HG03159 (cell line): ENCODE data around the gene VOPP1.
A peak's percentile ranks its signal among the peaks of the same experiment; 100 is the strongest.

Experiments
- ATAC-seq: cut with Tn5 transposase; IDR thresholded peaks from one replicate; pipeline ENCODE4 v1.9.1; 2021; ENCODE audit warnings: mild to moderate bottlenecking, moderate library complexity; ENCODE audit not compliant: unreplicated experiment

Gene VOPP1

DNA sequence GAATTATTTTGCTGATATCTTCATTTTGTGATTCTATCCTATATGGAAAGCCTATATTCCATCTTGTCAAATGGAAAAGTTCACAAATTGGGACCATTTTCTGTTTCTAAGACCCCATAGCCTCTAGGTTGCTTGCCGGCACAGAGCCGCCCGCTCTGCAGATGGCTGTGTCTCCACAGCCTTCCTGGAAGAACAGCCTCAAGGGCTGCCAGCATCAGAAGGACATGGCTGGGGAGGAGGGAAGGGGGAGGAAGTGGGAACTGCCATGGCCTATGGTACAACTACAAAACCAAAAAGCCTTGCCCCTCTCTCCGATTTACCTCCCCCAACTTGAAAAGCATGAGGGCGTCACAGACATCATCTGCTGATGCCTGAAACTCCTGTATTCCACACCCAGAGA lies 131.3 kb downstream of the VOPP1 start:
- ATAC-seq: no peak

DNA sequence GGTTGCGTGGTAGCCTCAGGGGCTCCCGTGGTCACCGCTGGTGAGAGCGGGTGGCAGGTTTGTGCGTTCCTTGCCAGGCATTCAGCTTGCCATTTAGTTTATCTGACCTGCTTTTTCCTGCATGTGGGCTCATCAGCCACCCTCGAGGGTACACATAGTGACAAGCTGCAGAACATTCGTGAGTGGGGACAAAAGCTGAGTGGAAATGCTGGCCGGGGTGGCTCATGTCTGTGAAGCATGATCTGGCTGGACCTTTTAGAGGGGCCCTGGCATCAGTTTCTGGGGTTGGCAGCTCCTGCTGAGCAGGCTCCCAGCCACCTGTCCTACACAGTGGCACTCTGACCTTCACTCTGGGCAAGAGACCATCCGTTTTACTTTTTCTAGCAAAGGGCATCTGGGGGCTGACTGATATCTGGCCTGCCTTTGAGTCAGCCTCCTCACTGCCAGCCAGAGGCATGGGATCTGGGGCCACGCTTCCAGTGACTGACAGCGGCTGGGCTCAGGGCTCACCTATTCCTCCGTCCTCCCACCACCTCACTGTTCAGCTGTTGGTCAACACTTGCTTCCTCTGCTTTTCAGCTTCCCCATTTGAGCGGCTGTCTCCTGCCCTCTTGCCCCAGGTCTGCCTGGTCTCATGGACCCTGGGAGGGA lies 132.1 kb downstream of the VOPP1 start:
- ATAC-seq: no peak

DNA sequence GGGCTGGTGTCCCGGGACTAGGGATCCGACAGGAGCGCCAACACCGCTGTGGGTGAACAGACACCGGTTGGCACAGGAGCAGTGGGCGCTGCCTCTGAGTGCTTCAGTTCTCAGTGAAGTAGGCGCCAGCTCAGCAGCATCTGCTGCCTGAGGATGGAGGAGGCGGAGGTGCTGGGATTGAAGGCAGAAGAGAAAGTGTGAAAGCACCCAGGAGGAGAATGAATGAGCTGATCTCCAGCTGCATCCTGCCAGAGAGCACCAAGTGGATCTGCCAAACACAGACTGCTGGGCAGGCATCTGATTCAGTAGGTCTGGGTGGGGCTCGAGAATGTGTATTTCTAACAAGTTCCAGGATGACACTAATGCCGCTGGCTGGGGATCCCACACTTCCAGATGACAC lies 132.7 kb downstream of the VOPP1 start:
- no peak for ATAC-seq

DNA sequence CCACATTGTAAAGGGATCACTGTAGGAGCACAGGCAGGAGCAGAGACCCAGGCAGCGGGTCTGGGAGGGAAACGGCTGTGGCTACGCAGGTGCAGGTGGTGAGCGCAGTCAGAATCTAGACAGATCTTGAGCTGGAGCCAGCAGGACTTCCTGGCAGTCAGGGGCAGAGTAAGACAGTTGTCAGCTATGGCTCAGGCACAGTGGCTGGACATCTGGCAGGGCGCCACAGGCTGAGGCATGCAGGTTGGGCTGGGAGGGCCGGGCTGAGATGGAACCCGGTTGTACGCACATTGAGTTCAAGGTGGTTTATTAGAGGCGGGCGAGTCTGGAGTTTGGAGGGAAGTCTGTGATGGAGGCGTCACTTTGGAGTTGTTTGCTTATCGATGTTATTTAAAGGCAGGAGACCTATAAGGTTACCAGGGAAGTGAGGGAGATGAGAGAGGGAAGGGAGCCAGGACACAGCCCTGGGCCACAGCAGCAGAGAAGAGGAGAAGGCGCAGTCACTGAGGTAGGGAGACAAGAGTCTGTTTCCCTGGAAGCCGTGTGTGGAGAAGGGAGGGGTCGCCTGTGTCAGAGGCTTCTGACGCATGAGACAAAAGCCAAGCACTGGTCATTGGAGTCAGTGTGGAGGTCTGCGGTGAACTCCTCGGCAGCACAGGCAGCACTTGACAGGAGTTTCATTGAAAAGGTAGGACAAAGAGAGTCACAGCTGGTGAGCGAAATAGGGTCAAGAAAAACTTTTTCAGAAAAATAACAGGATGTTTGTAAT lies 133.4 kb downstream of the VOPP1 start:
- no peak for ATAC-seq

DNA sequence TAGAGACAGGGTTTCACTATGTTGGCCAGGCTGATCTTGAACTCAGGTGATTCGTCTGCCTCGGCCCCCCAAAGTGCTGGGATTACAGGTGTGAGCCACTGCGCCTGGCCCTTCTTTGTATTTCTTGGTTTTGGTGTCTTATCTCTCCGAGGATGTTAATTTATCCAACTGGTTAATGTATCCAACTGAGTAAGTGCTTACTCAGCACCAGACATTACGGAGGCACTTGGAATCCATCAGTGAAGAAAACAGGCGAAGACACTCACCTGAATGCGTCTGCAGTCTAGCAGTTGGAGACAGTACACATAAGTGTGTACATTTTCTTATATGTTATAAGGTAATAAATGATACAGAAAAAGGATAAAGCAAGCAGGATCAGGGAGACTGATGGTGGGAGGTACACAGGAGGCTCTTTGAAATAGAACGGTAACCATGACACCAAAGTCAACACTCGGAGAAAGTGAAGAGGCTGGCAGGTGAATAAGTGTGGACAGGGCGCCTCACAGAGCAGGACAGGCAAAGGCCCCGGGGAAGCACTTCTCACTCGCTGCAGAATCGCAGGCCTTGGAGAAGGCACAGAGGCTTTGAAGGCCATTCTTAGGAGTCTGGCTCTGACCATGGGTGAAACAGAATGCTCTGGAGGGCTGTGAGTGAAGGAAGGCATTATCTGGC lies 134.1 kb downstream of the VOPP1 start:
- ATAC-seq: no peak

DNA sequence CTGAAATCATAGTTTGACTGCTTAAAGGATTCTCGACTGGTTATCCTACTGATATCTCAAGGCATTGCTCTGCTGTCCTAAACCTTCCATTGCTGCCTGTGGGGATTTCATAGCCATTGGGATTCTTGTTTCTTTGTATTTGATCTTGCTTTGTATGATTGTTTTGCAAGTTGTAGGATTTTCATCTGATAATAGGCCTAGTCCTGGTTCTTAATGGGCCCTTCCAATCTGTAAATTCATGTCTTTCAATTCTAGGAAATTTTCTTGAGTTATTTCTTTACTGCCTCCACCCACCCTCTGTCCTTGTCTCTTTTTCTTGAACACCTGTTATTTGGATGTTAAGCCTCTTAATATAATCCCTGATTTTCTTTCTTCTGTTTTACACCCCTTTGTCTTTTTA lies 134.9 kb downstream of the VOPP1 start:
- no peak for ATAC-seq

DNA sequence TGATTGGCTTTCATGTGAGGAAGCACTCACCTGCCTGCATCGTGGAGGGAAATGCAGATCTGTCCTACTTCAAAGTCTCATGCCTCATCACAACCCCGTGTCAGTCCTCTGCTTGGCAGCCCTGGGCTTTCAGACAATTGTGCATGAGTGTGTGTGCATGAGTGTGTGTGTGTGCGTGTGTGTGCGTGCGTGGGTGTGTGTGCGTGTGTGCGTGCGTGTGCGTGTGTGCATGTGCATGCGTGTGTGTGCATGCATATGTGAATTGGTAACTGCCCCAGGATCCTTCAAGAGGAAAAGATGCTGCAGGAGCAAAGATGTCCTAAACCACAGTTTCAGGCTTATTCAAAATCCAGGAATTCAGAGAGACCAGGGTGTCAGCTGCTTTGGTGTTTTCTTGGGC lies 135.8 kb downstream of the VOPP1 start:
- no peak for ATAC-seq

DNA sequence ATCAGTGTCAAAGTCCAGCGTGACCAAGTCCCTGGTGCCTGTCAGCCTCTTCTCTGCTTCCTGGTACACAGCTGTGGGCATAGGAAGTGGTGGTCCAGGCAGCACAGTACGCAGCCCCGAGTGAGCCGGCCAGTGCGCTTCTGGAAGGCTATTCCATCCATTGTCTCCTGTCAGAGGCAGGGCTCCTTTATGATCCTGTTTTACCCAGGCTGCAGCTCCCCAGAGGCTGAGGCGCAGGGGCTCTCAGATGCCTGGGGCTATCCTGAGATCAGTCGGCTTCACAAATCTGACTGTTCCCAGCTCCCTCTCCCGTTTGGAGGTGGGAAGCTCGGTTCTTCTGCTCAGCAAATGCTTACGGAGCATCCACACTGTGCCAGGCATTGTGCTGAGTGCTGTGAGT lies 136.8 kb downstream of the VOPP1 start:
- no peak for ATAC-seq

DNA sequence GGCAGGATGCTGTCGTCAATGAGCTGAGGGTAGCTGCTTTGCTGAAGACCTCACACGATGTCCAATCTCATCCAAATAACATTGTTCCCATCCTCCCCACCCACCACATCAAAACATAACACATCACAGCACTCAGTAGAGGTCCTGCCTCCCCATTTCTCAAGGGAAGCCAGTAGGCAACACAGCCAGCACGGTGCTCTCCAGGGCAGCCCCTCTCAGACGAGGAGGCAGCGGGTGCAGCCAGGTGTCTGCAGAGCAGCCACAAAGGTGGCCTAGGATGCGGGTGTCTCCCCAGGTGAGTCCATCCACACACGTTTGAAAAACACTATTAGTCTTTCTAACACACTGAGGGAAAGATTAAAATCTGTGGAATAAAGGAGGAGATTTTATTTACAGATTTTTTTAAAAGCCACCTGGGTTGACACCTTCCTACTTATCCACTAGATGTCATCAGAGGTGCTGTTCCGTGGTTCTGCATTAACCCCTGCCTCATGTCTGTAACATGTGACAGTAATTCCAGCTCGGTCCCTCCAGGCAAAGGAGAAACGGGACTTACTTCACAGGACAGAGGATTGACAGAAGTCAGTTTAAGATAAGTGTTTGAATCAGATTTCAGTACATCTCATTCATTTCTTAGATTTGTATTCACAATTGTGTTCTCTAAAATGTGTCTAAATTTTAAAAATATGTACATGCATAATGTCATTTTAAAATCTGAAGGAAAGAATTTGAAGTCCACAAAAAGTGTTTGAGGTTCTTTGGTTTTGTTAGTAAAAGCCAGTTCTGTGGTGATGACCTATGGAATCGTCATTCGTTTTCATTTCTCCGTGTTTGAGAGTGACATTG lies 139.1 kb downstream of the VOPP1 start:
- ATAC-seq: peak; percentile 66

DNA sequence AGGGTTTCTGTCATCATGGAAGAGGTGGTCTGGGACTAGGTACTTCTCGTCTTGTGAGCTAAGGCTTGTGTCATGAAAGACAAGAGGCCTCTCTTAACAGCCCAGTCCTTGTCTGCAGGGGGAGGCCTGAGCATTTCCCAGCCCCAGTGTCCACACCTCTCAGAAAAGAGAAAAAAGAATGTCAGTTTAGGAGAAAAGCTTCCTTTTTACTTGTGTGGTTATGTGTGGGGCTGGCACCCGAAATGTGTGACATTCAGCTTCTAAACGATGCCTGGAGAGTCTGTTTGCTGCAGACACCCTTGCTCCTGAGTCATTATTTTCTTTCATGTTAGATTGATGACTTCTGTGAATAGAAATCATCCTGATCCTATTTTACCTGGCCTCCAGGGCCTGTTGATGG lies 139.8 kb downstream of the VOPP1 start:
- no peak for ATAC-seq

DNA sequence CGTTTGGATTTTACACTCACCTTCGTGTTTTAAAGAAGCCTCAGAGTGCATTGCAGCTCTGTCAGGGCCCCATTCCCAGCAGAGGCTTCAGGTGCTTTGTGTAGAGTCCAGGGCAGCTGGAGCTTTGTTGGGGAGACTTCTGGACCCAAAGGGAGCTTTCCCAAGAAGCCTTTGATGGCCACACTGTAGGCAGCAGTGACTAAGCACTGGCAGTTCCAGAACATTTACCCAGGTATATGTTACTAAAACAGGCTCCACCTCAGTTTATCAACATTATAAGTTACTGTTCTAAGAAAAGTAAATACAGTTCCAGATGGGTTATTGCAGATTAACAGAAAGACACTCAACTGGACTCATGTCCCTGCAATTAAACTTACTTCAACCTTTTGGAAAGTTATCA lies 140.4 kb downstream of the VOPP1 start:
- no peak for ATAC-seq

DNA sequence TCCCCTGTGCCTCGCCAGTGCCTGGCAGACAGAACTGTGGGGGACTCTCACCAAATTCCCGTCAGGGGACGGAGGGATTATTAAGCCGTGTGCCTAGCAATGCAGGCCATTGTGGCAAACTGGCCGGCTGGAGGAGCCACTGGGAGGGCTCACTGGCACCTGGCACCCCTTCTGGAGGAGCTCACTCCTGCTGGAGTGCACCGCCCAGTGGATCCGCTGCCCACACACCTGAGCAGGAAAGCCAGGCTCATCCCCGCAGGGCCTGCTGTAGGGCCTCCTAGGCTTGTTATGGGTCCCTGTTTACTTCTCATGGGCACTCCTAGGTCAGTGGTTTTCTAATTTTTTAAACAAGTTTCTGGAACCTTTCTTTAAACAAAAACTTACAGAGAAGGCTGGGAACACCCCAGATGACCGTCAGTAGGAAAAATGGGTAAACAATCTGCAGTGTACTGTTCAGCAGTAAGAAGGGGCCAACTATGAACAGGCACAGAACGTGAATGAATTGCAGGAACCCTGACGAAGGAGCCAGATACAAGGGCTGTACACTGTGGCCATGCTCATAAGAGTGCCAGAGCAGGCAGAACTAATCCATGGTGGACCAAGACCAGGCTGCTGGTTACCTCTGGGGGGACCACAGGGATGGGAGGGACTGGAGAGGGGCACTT lies 142.3 kb downstream of the VOPP1 start:
- no peak for ATAC-seq

DNA sequence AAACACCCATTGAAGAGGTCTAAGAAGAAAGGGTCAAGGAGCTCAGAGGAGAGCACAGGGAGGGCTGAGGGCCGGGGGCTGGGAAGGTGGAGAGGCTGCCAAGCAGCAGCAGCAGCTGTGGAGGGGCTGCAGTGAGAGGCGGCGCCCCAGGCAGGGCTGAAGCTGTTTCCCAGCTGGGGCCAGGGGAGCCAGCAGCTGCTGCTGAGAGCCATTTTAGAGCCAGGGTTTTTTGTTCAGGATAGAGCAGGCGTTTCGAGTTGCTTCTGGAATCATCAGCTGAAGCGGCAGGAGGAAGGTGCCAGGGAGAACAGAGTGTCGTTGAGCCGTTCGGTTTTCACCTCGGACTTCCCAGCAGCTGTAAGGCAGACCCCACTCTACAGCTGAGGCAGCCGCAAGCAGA lies 144.5 kb downstream of the VOPP1 start:
- no peak for ATAC-seq

DNA sequence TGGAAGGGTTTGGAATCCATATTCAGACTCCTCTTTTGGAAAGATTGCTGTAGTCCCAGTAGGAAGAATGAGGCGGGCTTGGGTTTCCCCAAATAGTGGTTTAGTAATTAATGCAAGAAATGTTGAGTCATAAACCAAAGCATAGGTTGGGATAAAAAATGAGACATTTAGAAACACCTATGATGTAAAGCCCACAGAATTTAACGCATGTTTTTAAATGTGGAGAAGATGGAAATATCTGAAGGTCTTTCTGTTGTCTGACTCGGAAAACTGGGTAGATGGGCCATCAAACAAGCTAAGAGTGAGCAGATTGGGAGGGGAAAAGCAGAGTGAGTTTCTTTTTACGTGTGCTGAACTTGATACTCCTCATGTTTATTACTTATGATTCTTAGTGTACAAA lies 145.0 kb downstream of the VOPP1 start:
- ATAC-seq: no peak

DNA sequence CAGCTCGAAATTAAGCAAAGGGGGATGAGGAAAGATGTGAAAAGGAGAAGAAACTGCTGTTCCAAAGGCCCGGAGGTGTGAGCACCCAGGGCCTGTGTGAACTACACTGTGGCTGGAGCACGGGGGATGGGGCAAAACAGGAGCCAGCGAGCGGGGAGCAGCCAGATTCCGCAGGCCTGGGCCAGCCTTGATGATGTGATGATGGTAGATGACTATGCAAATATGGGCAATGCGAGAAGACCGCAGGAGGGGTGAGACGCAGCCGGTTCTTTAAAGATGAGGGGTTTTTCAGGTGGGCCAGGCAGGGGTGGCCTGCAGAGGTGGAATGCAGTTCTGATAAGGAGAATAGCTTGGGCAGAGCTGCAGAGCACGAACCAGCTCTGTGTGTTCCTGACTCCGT lies 145.6 kb downstream of the VOPP1 start:
- no peak for ATAC-seq

DNA sequence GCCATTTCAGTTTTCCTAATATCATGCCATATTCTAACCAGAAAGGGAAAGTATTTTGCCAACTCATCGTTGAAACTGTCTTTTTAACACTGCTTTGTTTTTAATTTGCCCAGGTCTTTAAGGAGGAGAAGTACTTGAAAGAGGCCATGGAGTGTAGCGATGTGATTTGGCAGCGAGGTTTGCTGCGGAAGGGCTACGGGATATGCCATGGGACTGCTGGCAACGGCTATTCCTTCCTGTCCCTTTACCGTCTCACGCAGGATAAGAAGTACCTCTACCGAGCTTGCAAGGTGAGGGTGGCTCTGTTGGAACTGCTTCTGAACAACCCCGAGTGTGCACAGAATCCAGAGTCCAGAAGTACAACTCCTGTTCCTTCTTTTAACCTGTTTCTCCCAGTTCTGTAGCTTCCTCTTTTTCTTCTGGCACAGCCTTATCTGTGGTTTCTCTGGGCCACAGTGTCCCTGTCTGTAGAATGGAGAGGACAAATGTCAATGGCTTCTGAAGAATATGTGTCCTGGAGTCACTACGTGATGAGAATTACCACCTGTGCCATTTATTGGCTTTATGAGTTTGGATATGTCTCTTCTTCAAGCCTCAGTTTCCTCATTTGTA lies 147.1 kb downstream of the VOPP1 start:
- no peak for ATAC-seq

DNA sequence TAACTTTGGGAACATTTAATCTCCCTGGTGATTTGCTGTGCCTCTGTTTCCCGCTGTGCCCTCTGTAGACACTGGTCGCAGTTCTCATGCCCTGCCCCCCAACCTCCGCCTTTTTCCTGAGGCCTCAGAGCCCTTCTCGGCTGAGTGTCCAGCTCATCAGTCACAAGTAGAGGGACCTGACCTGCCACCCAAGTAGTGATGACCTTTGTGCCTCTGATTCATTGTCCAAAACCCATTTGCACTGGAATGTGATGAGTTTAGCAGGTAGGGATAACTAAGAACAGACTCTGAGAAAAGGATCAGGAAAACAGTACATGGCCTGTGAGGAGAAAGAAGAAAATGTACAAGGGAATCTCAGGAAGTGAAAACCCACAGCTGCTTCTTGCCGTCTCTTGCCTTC lies 148.4 kb downstream of the VOPP1 start:
- ATAC-seq: no peak

DNA sequence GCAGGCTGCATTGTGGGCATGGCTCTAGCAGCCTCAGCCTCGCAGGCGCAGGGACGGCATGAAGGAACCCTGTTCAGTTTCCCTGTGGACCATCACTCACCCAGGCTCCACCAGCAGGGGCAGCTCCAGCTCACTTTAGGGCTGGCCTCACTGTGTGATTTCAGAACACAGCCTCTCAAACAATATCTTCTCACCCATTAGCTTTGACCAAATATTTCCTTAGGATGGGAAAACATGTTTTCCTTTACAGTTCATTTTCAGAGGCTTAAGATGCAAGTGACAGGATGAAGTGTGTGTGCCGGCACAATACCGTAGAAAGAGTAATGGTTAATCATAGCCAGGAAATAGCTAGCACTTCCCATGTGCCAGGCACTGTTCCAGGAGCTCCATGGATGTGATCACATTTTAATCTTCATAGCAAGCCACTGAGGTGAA lies 149.0 kb downstream of the VOPP1 start:
- no peak for ATAC-seq
